Psoas muscle (tissue), 8 donors: ENCODE results near the gene SERTAD4. TPM values are rescaled to one million over a fixed set of nuclear protein-coding genes. Genes with fewer than 3 reads are reported as not detected.

Source experiments
- ATAC-seq, 4 donors: fragments of 200-7000 bp; cut with Tn5 transposase; one replicate each; pipeline ENCODE4 v1.9.1; 2020; ENCODE audit warnings: moderate library complexity in 3 of 4, mild to moderate bottlenecking in 2 of 4
- DNase-seq, 2 donors: peaks; one replicate each; pipeline ENCODE4 v3.0.0-alpha.2; 2020
- H3K27ac ChIP-seq: fragments of 200-600 bp; one replicate; pipeline ENCODE4 v1.8.0; 2022
- H3K27me3 ChIP-seq, 3 donors: fragments of 200-600 bp in 1 of 3; one replicate each; pipeline versions ENCODE4 v1.6.1 to v1.8.0; 2013 to 2022; ENCODE audit warnings: low read length in 2 of 3, mild to moderate bottlenecking in 2 of 3, moderate library complexity in 1 of 3; ENCODE audit not compliant: insufficient read depth in 3 of 3
- H3K36me3 ChIP-seq, 2 donors: fragments of 200-600 bp in 1 of 2; one replicate each; pipeline versions ENCODE4 v1.6.1 to v1.8.0; 2013 to 2022; ENCODE audit warnings: low read depth in 1 of 2, mild to moderate bottlenecking in 1 of 2, moderate library complexity in 1 of 2; ENCODE audit not compliant: insufficient read depth in 1 of 2
- H3K4me1 ChIP-seq: fragments of 200-600 bp; one replicate; pipeline ENCODE4 v1.8.0; 2022
- H3K4me3 ChIP-seq: fragments of 200-600 bp; one replicate; pipeline ENCODE4 v1.8.0; 2022; ENCODE audit warnings: mild to moderate bottlenecking
- H3K9me3 ChIP-seq: fragments of 200-600 bp; one replicate; pipeline ENCODE4 v1.8.0; 2022
- WGBS, 3 donors: extraction: QIAGEN DNeasy Blood & Tissue Kit; methylation state at CpG; one replicate each; pipeline versions ENCODE4 v1.1.6 to v1.1.7; 2013; 5-methylcytosine and 5-hydroxymethylcytosine counted together
- intact Hi-C, 2 donors: fragments of 100-400 bp; cut with DNase I; formaldehyde crosslinking; loops; one replicate each; pipeline versions ENCODE4 v1.11.0 to v1.14.2; 2022
- polyA plus RNA-seq, 3 donors: library from polyadenylated mRNA; stranded (reverse); fragments of 200-250 nt; gene quantifications; one replicate each; pipeline ENCODE4 v1.2.3, GENCODE V29; 2013
- total RNA-seq, 4 donors: library from RNA; stranded (reverse); fragmentation: NEBNext Ultra II Directional in 2 of 4; extraction: Animal tissue kit (Norgen Biotek cat#: 25700) in 2 of 4; gene quantifications; one replicate each; pipeline versions ENCODE4 v1.2.1 to v1.2.4, GENCODE V29; 2021 to 2023
- TF ChIP-seq, protein P1 (sequence below): fragments of 200-600 bp; IDR thresholded peaks from one replicate; pipeline ENCODE4 v1.8.0; 2022; ENCODE audit warnings: antibody characterized with exemption
- donor health status: healthy with polysubstance abuse.
- donor health status: DM: no; HTN: no; CAD: no; lungs with moderate emphysema.
- donor health status: Bipolar disorder and iron deficiency.
- donor health status: healthy.
- donor health status: DM: yes; HTN: yes; CAD: no.
- donor health status: DM: no; HTN: no; CAD: no.
- donor health status: DM: no; HTN: no; CAD: no.
- donor health status: DM: yes; HTN: yes; CAD: no.

SERTAD4 gene
- total and polyA plus RNA-seq, 7 donors = 0.12 to 1.3 (median 0.25) TPM

DNA sequence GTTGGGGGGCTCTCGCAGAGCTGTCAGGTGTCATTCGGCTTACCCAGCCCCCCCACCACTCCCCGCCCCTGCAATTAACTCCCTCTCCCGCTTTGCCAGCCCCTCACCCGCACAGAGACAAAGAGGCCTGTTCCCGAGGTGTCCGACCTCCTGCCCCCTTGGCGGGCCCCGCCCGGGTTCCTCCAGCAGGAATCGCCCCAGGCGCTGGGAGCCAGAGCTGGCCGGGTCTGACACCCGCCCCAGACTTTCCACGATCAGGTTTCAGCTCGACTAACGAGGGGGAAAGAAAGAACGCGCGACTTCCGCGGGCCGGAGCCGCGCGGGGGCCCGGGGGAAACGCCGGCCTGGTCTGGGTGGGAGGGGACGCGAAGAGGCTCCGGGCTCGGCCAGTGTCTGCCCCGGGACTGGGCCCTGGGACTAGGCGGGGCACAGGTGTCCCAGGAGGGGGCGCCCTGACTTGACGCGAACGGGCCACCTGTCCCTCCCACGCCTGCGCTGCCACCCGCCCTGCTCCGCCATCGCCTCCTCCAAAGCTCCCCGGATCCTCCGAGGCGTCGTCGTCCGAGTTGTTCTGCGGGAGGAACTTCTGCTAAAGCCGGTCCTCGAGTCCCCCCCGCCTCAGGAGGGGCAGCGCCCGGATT, 59.8 kb downstream of the SERTAD4 start:
- DNase-seq (peak; percentile 55 to 79), ATAC-seq (peak; percentile 84 to 94 (median 90))
- peaks cover 12% of the 10 kb centered on the region for H3K4me1 ChIP-seq
- H3K36me3 ChIP-seq = no peaks in the 10 kb centered on the region
- intact Hi-C loops = no loop called here
- peak overlapping the region; percentile 66 for H3K27ac ChIP-seq
- no peaks in the 10 kb centered on the region for H3K27me3 ChIP-seq
- 2 to 3% (median 2%) methylated on average over 45 to 56 of the region's 56 CpGs for WGBS, 3 donors
- TF ChIP-seq, protein P1, sequence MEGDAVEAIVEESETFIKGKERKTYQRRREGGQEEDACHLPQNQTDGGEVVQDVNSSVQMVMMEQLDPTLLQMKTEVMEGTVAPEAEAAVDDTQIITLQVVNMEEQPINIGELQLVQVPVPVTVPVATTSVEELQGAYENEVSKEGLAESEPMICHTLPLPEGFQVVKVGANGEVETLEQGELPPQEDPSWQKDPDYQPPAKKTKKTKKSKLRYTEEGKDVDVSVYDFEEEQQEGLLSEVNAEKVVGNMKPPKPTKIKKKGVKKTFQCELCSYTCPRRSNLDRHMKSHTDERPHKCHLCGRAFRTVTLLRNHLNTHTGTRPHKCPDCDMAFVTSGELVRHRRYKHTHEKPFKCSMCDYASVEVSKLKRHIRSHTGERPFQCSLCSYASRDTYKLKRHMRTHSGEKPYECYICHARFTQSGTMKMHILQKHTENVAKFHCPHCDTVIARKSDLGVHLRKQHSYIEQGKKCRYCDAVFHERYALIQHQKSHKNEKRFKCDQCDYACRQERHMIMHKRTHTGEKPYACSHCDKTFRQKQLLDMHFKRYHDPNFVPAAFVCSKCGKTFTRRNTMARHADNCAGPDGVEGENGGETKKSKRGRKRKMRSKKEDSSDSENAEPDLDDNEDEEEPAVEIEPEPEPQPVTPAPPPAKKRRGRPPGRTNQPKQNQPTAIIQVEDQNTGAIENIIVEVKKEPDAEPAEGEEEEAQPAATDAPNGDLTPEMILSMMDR = peak; percentile 32
- peak overlapping the region; percentile 69 for H3K4me3 ChIP-seq
- no peaks in the 10 kb centered on the region for H3K9me3 ChIP-seq

DNA sequence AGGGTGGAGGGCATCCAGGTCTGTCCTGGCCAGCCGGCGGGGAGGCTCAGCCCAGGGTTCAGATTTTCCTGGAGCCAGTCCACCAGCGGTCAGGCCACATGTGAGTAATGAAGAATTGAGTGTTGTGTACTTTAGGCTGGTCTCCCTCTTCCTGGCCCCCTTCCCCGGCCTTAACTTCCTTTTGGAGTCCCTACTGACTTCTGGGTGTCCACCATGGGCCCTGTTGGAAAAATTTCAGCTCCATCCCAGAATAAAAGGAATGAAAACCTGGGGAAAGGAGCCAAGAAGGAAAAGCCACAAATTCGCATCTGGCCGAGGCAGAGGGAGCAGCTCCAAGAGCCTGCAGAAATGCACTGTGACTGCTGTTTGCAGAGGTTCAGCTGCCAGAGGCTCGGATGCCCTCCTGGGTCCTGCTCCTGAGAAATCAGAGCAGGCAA, 60.6 kb downstream of the SERTAD4 start:
- intact Hi-C loops = no loop called here
- Histone ChIP-seq H3K4me1 (peaks cover 12% of the 10 kb centered on the region), H3K36me3 (no peaks in the 10 kb centered on the region), H3K27me3 (no peaks in the 10 kb centered on the region), H3K27ac (peak overlapping the region; percentile 66), H3K4me3 (peak overlapping the region; percentile 69), H3K9me3 (no peaks in the 10 kb centered on the region)
- ATAC-seq (peak in 3 of 4 donors; percentile 50 to 59 (median 51)), DNase-seq (peak; percentile 58 to 74)
- WGBS, 3 donors = 18 to 35% (median 33%) methylated on average over 7 of the region's 7 CpGs
- TF ChIP-seq, protein P1 = no peak

DNA sequence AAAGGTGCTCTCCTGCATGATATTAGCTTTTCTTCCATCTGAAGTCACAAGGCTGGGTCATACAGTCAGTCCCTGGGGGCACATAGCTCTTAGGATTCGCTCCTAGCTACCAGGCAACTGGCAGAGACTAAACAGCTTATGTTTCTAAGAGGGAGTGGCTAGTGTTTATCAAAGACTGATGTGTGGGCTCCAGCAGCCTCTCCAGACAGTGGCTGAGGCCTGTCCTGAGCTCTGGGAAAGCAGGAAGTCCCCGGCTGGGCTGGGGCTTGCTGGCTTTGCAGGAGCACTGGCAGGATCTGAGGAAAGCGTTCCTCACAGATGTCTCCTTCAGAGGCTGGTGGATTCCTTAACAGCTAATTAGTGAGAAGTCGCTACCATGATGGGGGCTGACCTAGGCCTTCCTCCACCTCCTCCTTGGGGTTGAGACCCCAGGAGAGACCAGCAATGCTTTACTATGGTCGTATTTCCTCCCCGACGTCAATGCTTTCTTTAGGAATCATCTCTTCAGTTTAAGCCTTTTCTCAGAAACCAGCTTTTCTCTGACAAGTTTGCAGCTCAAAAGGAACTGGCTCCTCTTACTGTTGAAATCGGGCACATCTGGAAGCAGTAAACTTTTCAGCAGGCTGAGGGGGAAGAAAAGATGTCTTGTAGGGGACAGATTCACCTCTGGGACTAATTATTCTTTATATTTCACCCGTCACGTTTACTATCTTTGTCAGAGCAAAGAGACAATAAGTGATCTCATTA, 62.6 kb downstream of the SERTAD4 start:
- Histone ChIP-seq H3K4me3 (no peak overlapping the region), H3K4me1 (peaks cover 12% of the 10 kb centered on the region), H3K9me3 (no peaks in the 10 kb centered on the region), H3K36me3 (no peaks in the 10 kb centered on the region), H3K27ac (no peak overlapping the region), H3K27me3 (no peaks in the 10 kb centered on the region)
- peak; percentile 41 to 61 for DNase-seq
- WGBS, 3 donors = 55 to 74% (median 61%) methylated on average over 10 of the region's 10 CpGs
- ATAC-seq = no peak
- TF ChIP-seq, protein P1 = no peak
- intact Hi-C loops = no loop called here

Other genes starting within 250 kb of the SERTAD4 start
- gene HHAT, start 96.1 kb downstream of the SERTAD4 start, total RNA-seq = under 1 TPM; 0.12 to 0.64 (median 0.17) TPM
- gene HHAT, start 96.1 kb downstream of the SERTAD4 start, polyA plus RNA-seq = under 1 TPM; 0.11 to 0.17 (median 0.16) TPM